ENCODE results near the gene GNG8. TPM values are rescaled to one million over a fixed set of nuclear protein-coding genes. Genes with fewer than 3 reads are reported as not detected.
A peak's percentile ranks its signal among the peaks of the same experiment; 100 is the strongest.

GNG8 gene
- total and polyA plus RNA-seq, 3 donors from 2014 or later: not detected

- Histone ChIP-seq H3K27ac (no peak overlapping the region), H3K27me3 (no peaks in the 10 kb centered on the region), H3K9me3 (no peaks in the 10 kb centered on the region), H3K4me1 (no peaks in the 10 kb centered on the region), H3K4me3 (no peak overlapping the region), H3K36me3 (ENCODE audit: low read depth, missing control alignments) (no peaks in the 10 kb centered on the region)
- WGBS, 2 donors: 12 to 13% methylated on average over 11 to 12 of the region's 12 CpGs
- intact Hi-C loops (cut with DNase I; ENCODE audit: low total_unique reads): no loop called here
- DNase-seq: peak; percentile 91
- TF ChIP-seq CTCF (IDR thresholded peaks at IDR 0.05) (peak; percentile 71 to 91 (median 82)), POLR2A (IDR thresholded peaks at IDR 0.05) (no peak)
Observed at GRCh38 chr19:46614114-46614722, 21.8 kb downstream of the GNG8 start.

- H3K27me3 ChIP-seq: no peaks in the 10 kb centered on the region
- H3K36me3 ChIP-seq (ENCODE audit: low read depth, missing control alignments): no peaks in the 10 kb centered on the region
- intact Hi-C loops (cut with DNase I; ENCODE audit: low total_unique reads): loop anchor here (2.0 kb wide), 1 partner anchor 49 kb away; no protein-coding TSS in a partner anchor
- DNase-seq: no peak
- no peaks in the 10 kb centered on the region for H3K9me3 ChIP-seq
- no peak overlapping the region for H3K4me3 ChIP-seq
- 70 to 74% methylated on average over 22 of the region's 22 CpGs for WGBS, 2 donors
- H3K27ac ChIP-seq: no peak overlapping the region
- TF ChIP-seq CTCF (IDR thresholded peaks at IDR 0.05) (no peak), POLR2A (IDR thresholded peaks at IDR 0.05) (no peak)
- no peaks in the 10 kb centered on the region for H3K4me1 ChIP-seq
Observed at GRCh38 chr19:46613525-46613924, 22.5 kb downstream of the GNG8 start.

- H3K9me3 ChIP-seq: no peaks in the 10 kb centered on the region
- H3K27ac ChIP-seq: no peak overlapping the region
- no peak overlapping the region for H3K4me3 ChIP-seq
- H3K36me3 ChIP-seq (ENCODE audit: low read depth, missing control alignments): no peaks in the 10 kb centered on the region
- DNase-seq: no peak
- WGBS, 2 donors: 70 to 75% methylated on average over 4 to 6 of the region's 6 CpGs
- no peak for TF ChIP-seq POLR2A (IDR thresholded peaks at IDR 0.05)
- TF ChIP-seq CTCF (IDR thresholded peaks at IDR 0.05): no peak
- H3K4me1 ChIP-seq: no peaks in the 10 kb centered on the region
- no peaks in the 10 kb centered on the region for H3K27me3 ChIP-seq
- intact Hi-C loops (cut with DNase I; ENCODE audit: low total_unique reads): loop anchor here (2.0 kb wide), 1 partner anchor 51 kb away; no protein-coding TSS in a partner anchor
Observed at GRCh38 chr19:46611776-46612175, 24.2 kb downstream of the GNG8 start.

GRCh38 chr19:46610851-46611770 lies 24.9 kb downstream of the GNG8 start:
- H3K9me3 ChIP-seq: no peaks in the 10 kb centered on the region
- intact Hi-C loops (cut with DNase I; ENCODE audit: low total_unique reads): no loop called here
- no peak overlapping the region for H3K27ac ChIP-seq
- TF ChIP-seq POLR2A (IDR thresholded peaks at IDR 0.05) (no peak), CTCF (IDR thresholded peaks at IDR 0.05) (no peak)
- H3K27me3 ChIP-seq: no peaks in the 10 kb centered on the region
- H3K36me3 ChIP-seq (ENCODE audit: low read depth, missing control alignments): no peaks in the 10 kb centered on the region
- 83 to 84% methylated on average over 17 of the region's 17 CpGs for WGBS, 2 donors
- H3K4me1 ChIP-seq: no peaks in the 10 kb centered on the region
- no peak for DNase-seq
- no peak overlapping the region for H3K4me3 ChIP-seq

Data from testis (tissue), 3 donors.